Stromal cell of bone marrow (primary cell): ENCODE data around the gene CASP8AP2.
"Not testable (repeated sequence)": the region's sequence is repeated elsewhere in the genome, so short reads cannot be mapped to it uniquely, and the experiment has no call there.

ENCODE experiments used
- DNase-seq: peaks from one replicate; pipeline ENCODE4 v3.0.0-alpha.2; 2012; ENCODE audit warnings: low read depth

The CASP8AP2 gene

GRCh38 chr6:89826029-89826528 lies 3.6 kb upstream of the CASP8AP2 start:
- no peak for DNase-seq

GRCh38 chr6:89828475-89828987 lies 1.1 kb upstream of the CASP8AP2 start:
- not testable (repeated sequence) for DNase-seq

GRCh38 chr6:89828988-89829471 lies 650 bp upstream of the CASP8AP2 start:
- no peak for DNase-seq

- DNase-seq: no peak
These were observed 610 bp downstream of the CASP8AP2 start for GRCh38 chr6:89830170-89830809.

- no peak for DNase-seq
These were observed 5.5 kb downstream of the CASP8AP2 start for GRCh38 chr6:89834884-89835792.

- no peak for DNase-seq
These were observed 7.1 kb downstream of the CASP8AP2 start for GRCh38 chr6:89836639-89837222.

- no peak for DNase-seq
These were observed 10.9 kb downstream of the CASP8AP2 start for GRCh38 chr6:89840538-89840937.

GRCh38 chr6:89842228-89842627 lies 12.5 kb downstream of the CASP8AP2 start:
- DNase-seq: no peak

- DNase-seq: no peak
These were observed 13.4 kb downstream of the CASP8AP2 start for GRCh38 chr6:89843070-89843469.

GRCh38 chr6:89847513-89847912 lies 17.8 kb downstream of the CASP8AP2 start:
- not testable (repeated sequence) for DNase-seq

- DNase-seq: no peak
These were observed 23.4 kb downstream of the CASP8AP2 start for GRCh38 chr6:89853068-89853467.

GRCh38 chr6:89858041-89858440 lies 28.4 kb downstream of the CASP8AP2 start:
- no peak for DNase-seq

- no peak for DNase-seq
These were observed 30.1 kb downstream of the CASP8AP2 start for GRCh38 chr6:89859744-89860143.

- DNase-seq: no peak
These were observed 32.6 kb downstream of the CASP8AP2 start for GRCh38 chr6:89862273-89862672.

GRCh38 chr6:89862698-89863097 lies 33.0 kb downstream of the CASP8AP2 start:
- no peak for DNase-seq

- no peak for DNase-seq
These were observed 36.5 kb downstream of the CASP8AP2 start for GRCh38 chr6:89866024-89866678.

- DNase-seq: no peak
These were observed 44.0 kb downstream of the CASP8AP2 start for GRCh38 chr6:89873721-89874120.

- no peak for DNase-seq
These were observed 44.8 kb downstream of the CASP8AP2 start for GRCh38 chr6:89874438-89874837.

GRCh38 chr6:89886378-89887120 lies 56.9 kb downstream of the CASP8AP2 start:
- no peak for DNase-seq

- no peak for DNase-seq
These were observed 57.9 kb downstream of the CASP8AP2 start for GRCh38 chr6:89887452-89888137.

GRCh38 chr6:89888138-89888514 lies 58.4 kb downstream of the CASP8AP2 start:
- no peak for DNase-seq
